ENCODE results near the gene PAM.
"Not testable (repeated sequence)": the region's sequence is repeated elsewhere in the genome, so short reads cannot be mapped to it uniquely, and the experiment has no call there.

The PAM gene

GRCh38 chr5:102946414-102946813 lies 191.3 kb downstream of the PAM start:
- no peak for DNase-seq

GRCh38 chr5:102946971-102947370 lies 191.9 kb downstream of the PAM start:
- no peak for DNase-seq

GRCh38 chr5:102955488-102955887 lies 200.4 kb downstream of the PAM start:
- peak; percentile 12 for DNase-seq

GRCh38 chr5:102956599-102956998 lies 201.5 kb downstream of the PAM start:
- no peak for DNase-seq

- no peak for DNase-seq
Observed at GRCh38 chr5:102957141-102957540, 202.0 kb downstream of the PAM start.

GRCh38 chr5:102958481-102959011 lies 203.4 kb downstream of the PAM start:
- peak; percentile 55 for DNase-seq

- peak; percentile 96 for DNase-seq
Observed at GRCh38 chr5:102959055-102959454, 203.9 kb downstream of the PAM start.

GRCh38 chr5:102961671-102962070 lies 206.6 kb downstream of the PAM start:
- DNase-seq, result no peak

GRCh38 chr5:102965653-102966052 lies 210.5 kb downstream of the PAM start:
- no peak for DNase-seq

- no peak for DNase-seq
Observed at GRCh38 chr5:102969641-102970040, 214.5 kb downstream of the PAM start.

- peak; percentile 50 for DNase-seq
Observed at GRCh38 chr5:102971676-102972293, 216.7 kb downstream of the PAM start.

GRCh38 chr5:102974177-102974576 lies 219.1 kb downstream of the PAM start:
- DNase-seq, result no peak

GRCh38 chr5:102975045-102975444 lies 219.9 kb downstream of the PAM start:
- DNase-seq, result no peak

- peak; percentile 68 for DNase-seq
Observed at GRCh38 chr5:102975457-102976182, 220.5 kb downstream of the PAM start.

- DNase-seq, result no peak
Observed at GRCh38 chr5:102981957-102982635, 227.0 kb downstream of the PAM start.

- DNase-seq, result no peak
Observed at GRCh38 chr5:102986074-102986473, 231.0 kb downstream of the PAM start.

- no peak for DNase-seq
Observed at GRCh38 chr5:102988459-102988858, 233.4 kb downstream of the PAM start.

GRCh38 chr5:102991802-102992201 lies 236.7 kb downstream of the PAM start:
- no peak for DNase-seq

GRCh38 chr5:102996011-102996575 lies 241.0 kb downstream of the PAM start:
- no peak for DNase-seq

- DNase-seq, result peak; percentile 12
Observed at GRCh38 chr5:102998224-102998623, 243.1 kb downstream of the PAM start.

GRCh38 chr5:102999191-102999590 lies 244.1 kb downstream of the PAM start:
- no peak for DNase-seq

- DNase-seq, result not testable (repeated sequence)
Observed at GRCh38 chr5:102999621-103000020, 244.5 kb downstream of the PAM start.

- DNase-seq, result no peak
Observed at GRCh38 chr5:103000089-103000488, 245.0 kb downstream of the PAM start.

GRCh38 chr5:103003872-103004271 lies 248.8 kb downstream of the PAM start:
- no peak for DNase-seq

Data from fibroblast of skin of right biceps (primary cell).